Measurements from ENCODE around the gene OR10H1. TPM values are rescaled to one million over a fixed set of nuclear protein-coding genes. Genes with fewer than 3 reads are reported as not detected.
"Not testable (repeated sequence)": the region's sequence is repeated elsewhere in the genome, so short reads cannot be mapped to it uniquely, and the experiment has no call there.

The OR10H1 gene
- total and polyA plus RNA-seq, 3 experiments from 2014 or later = not detected

- H3K27ac Mint-ChIP-seq = peak overlapping the region in 1 of 8 donors; percentile 47
- Histone ChIP-seq H3K9me3 (ENCODE audit: low read length) (no peaks in the 10 kb centered on the region), H3K4me1 (ENCODE audit: insufficient read depth, low read length) (no peaks in the 10 kb centered on the region), H3K27me3 (ENCODE audit: insufficient read depth, low read length, poor library complexity, severe bottlenecking) (peaks cover 7% of the 10 kb centered on the region), H3K36me3 (ENCODE audit: insufficient read depth, low read length) (no peaks in the 10 kb centered on the region), H3K4me3 (ENCODE audit: low read length) (no peak overlapping the region), H3K27ac (ENCODE audit: low read depth, low read length) (no peak overlapping the region)
- H3K9me3 Mint-ChIP-seq = peaks cover 0 to 3% (median 0%) of the 10 kb centered on the region in 5 donors
- peaks cover 0 to 7% (median 2%) of the 10 kb centered on the region in 3 donors for H3K4me1 Mint-ChIP-seq
- H3K27me3 Mint-ChIP-seq = peaks cover 26 to 50% of the 10 kb centered on the region in 2 donors
- POLR2A ChIA-PET = no interaction called here
- H3K36me3 Mint-ChIP-seq = peaks cover 0 to 7% (median 0%) of the 10 kb centered on the region in 3 donors
- no peak overlapping the region for H3K4me3 Mint-ChIP-seq
- CTCF ChIA-PET = no interaction called here
- DNase-seq = no peak
Measured at GRCh38 chr19:15776264-15776663, 39.2 kb downstream of the OR10H1 start.

- CTCF ChIA-PET = no interaction called here
- no peak overlapping the region for H3K4me3 Mint-ChIP-seq
- H3K36me3 Mint-ChIP-seq = peaks cover 0 to 8% (median 0%) of the 10 kb centered on the region in 3 donors
- POLR2A ChIA-PET = no interaction called here
- H3K4me3 ChIP-seq (ENCODE audit: low read length) = no peak overlapping the region
- no peaks in the 10 kb centered on the region for H3K4me1 Mint-ChIP-seq
- peaks cover 7% of the 10 kb centered on the region for H3K27me3 ChIP-seq (ENCODE audit: insufficient read depth, low read length, poor library complexity, severe bottlenecking)
- peaks cover 0 to 3% (median 0%) of the 10 kb centered on the region in 5 donors for H3K9me3 Mint-ChIP-seq
- H3K27ac Mint-ChIP-seq = no peak overlapping the region
- H3K36me3 ChIP-seq (ENCODE audit: insufficient read depth, low read length) = no peaks in the 10 kb centered on the region
- no peak overlapping the region for H3K27ac ChIP-seq (ENCODE audit: low read depth, low read length)
- no peak for DNase-seq
- peaks cover 29 to 57% of the 10 kb centered on the region in 2 donors for H3K27me3 Mint-ChIP-seq
- H3K4me1 ChIP-seq (ENCODE audit: insufficient read depth, low read length) = no peaks in the 10 kb centered on the region
- H3K9me3 ChIP-seq (ENCODE audit: low read length) = no peaks in the 10 kb centered on the region
Measured at GRCh38 chr19:15775249-15775648, 40.2 kb downstream of the OR10H1 start.

- H3K27ac Mint-ChIP-seq; POLR2A ChIA-PET; DNase-seq; H3K4me3 ChIP-seq (ENCODE audit: low read length); H3K27me3 ChIP-seq (ENCODE audit: insufficient read depth, low read length, poor library complexity, severe bottlenecking); H3K27ac ChIP-seq (ENCODE audit: low read depth, low read length); H3K4me1 ChIP-seq (ENCODE audit: insufficient read depth, low read length); H3K36me3 ChIP-seq (ENCODE audit: insufficient read depth, low read length); H3K4me1 Mint-ChIP-seq; H3K4me3 Mint-ChIP-seq; H3K9me3 Mint-ChIP-seq; CTCF ChIA-PET; H3K9me3 ChIP-seq (ENCODE audit: low read length): not testable (repeated sequence)
- peaks cover 0 to 12% (median 0%) of the 10 kb centered on the region in 3 donors for H3K36me3 Mint-ChIP-seq
- H3K27me3 Mint-ChIP-seq = peaks cover 31 to 65% of the 10 kb centered on the region in 2 donors
Measured at GRCh38 chr19:15774159-15774558, 41.3 kb downstream of the OR10H1 start.

- ChIA-PET POLR2A (no interaction called here), CTCF (no interaction called here)
- H3K4me1 Mint-ChIP-seq = no peaks in the 10 kb centered on the region
- peaks cover 0 to 3% (median 0%) of the 10 kb centered on the region in 5 donors for H3K9me3 Mint-ChIP-seq
- DNase-seq = no peak
- H3K27me3 ChIP-seq (ENCODE audit: insufficient read depth, low read length, poor library complexity, severe bottlenecking) = no peaks in the 10 kb centered on the region
- H3K4me3 Mint-ChIP-seq = no peak overlapping the region
- H3K36me3 ChIP-seq (ENCODE audit: insufficient read depth, low read length) = no peaks in the 10 kb centered on the region
- H3K9me3 ChIP-seq (ENCODE audit: low read length) = no peaks in the 10 kb centered on the region
- peaks cover 0 to 9% (median 0%) of the 10 kb centered on the region in 3 donors for H3K36me3 Mint-ChIP-seq
- H3K27ac Mint-ChIP-seq = no peak overlapping the region
- peaks cover 21 to 54% of the 10 kb centered on the region in 2 donors for H3K27me3 Mint-ChIP-seq
- H3K4me1 ChIP-seq (ENCODE audit: insufficient read depth, low read length) = no peaks in the 10 kb centered on the region
- H3K4me3 ChIP-seq (ENCODE audit: low read length) = no peak overlapping the region
- H3K27ac ChIP-seq (ENCODE audit: low read depth, low read length) = no peak overlapping the region
Measured at GRCh38 chr19:15769586-15769985, 45.9 kb downstream of the OR10H1 start.

- Histone ChIP-seq H3K27ac (ENCODE audit: low read depth, low read length) (no peak overlapping the region), H3K4me1 (ENCODE audit: insufficient read depth, low read length) (no peaks in the 10 kb centered on the region), H3K36me3 (ENCODE audit: insufficient read depth, low read length) (no peaks in the 10 kb centered on the region), H3K4me3 (ENCODE audit: low read length) (no peak overlapping the region), H3K27me3 (ENCODE audit: insufficient read depth, low read length, poor library complexity, severe bottlenecking) (peaks cover 21% of the 10 kb centered on the region), H3K9me3 (ENCODE audit: low read length) (no peaks in the 10 kb centered on the region)
- H3K27me3 Mint-ChIP-seq = peaks cover 34 to 73% of the 10 kb centered on the region in 2 donors
- POLR2A ChIA-PET = no interaction called here
- no peak for DNase-seq
- peak overlapping the region in 1 of 8 donors; percentile 13 for H3K27ac Mint-ChIP-seq
- no peak overlapping the region for H3K4me3 Mint-ChIP-seq
- no peaks in the 10 kb centered on the region for H3K36me3 Mint-ChIP-seq
- H3K9me3 Mint-ChIP-seq = peaks cover 0 to 7% (median 4%) of the 10 kb centered on the region in 5 donors
- peaks cover 0 to 2% (median 0%) of the 10 kb centered on the region in 3 donors for H3K4me1 Mint-ChIP-seq
- CTCF ChIA-PET = no interaction called here
Measured at GRCh38 chr19:15759962-15760565, 55.4 kb downstream of the OR10H1 start.

- peaks cover 21% of the 10 kb centered on the region for H3K27me3 ChIP-seq (ENCODE audit: insufficient read depth, low read length, poor library complexity, severe bottlenecking)
- H3K9me3 ChIP-seq (ENCODE audit: low read length) = no peaks in the 10 kb centered on the region
- H3K27ac ChIP-seq (ENCODE audit: low read depth, low read length) = no peak overlapping the region
- Mint-ChIP-seq H3K4me3 (no peak overlapping the region), H3K27ac (no peak overlapping the region), H3K4me1 (peaks cover 0 to 2% (median 0%) of the 10 kb centered on the region in 3 donors), H3K36me3 (no peaks in the 10 kb centered on the region), H3K9me3 (peaks cover 0 to 7% (median 2%) of the 10 kb centered on the region in 5 donors), H3K27me3 (peaks cover 46 to 82% of the 10 kb centered on the region in 2 donors)
- no peaks in the 10 kb centered on the region for H3K36me3 ChIP-seq (ENCODE audit: insufficient read depth, low read length)
- no peaks in the 10 kb centered on the region for H3K4me1 ChIP-seq (ENCODE audit: insufficient read depth, low read length)
- CTCF ChIA-PET = no interaction called here
- H3K4me3 ChIP-seq (ENCODE audit: low read length) = no peak overlapping the region
- DNase-seq = no peak
- POLR2A ChIA-PET = no interaction called here
Measured at GRCh38 chr19:15758379-15758778, 57.1 kb downstream of the OR10H1 start.

Other genes with a start within 250 kb of the OR10H1 start
- not detected for gene CYP4F8, start 200.4 kb downstream of the OR10H1 start, total RNA-seq
- gene CYP4F8, start 200.4 kb downstream of the OR10H1 start, polyA plus RNA-seq = not detected
- gene CYP4F3, start 174.8 kb downstream of the OR10H1 start, total RNA-seq = under 1 TPM; 0.16 to 0.28 TPM
- not detected for gene CYP4F3, start 174.8 kb downstream of the OR10H1 start, polyA plus RNA-seq
- 1 to 10 TPM in 1 of 2 experiments, under 1 TPM in 1; 0.93 to 1.3 TPM for gene CYP4F12, start 142.6 kb downstream of the OR10H1 start, total RNA-seq
- gene CYP4F12, start 142.6 kb downstream of the OR10H1 start, polyA plus RNA-seq = not detected
- not detected for gene OR10H2, start 87.6 kb downstream of the OR10H1 start, total RNA-seq
- not detected for gene OR10H2, start 87.6 kb downstream of the OR10H1 start, polyA plus RNA-seq
- gene OR10H3, start 77.7 kb downstream of the OR10H1 start, total RNA-seq = not detected
- not detected for gene OR10H3, start 77.7 kb downstream of the OR10H1 start, polyA plus RNA-seq
- not detected for gene OR10H5, start 28.0 kb downstream of the OR10H1 start, total RNA-seq
- not detected for gene OR10H5, start 28.0 kb downstream of the OR10H1 start, polyA plus RNA-seq
- gene CYP4F2, start 82.4 kb upstream of the OR10H1 start, total RNA-seq = not detected
- not detected for gene CYP4F2, start 82.4 kb upstream of the OR10H1 start, polyA plus RNA-seq
- gene CYP4F11, start 118.9 kb upstream of the OR10H1 start, total RNA-seq = not detected
- not detected for gene CYP4F11, start 118.9 kb upstream of the OR10H1 start, polyA plus RNA-seq
- not detected for gene OR10H4, start 133.3 kb upstream of the OR10H1 start, total RNA-seq
- not detected for gene OR10H4, start 133.3 kb upstream of the OR10H1 start, polyA plus RNA-seq

All from CD8-positive, alpha-beta memory T cell (primary cell).